Endothelial cell (in vitro differentiated cells): ENCODE data around the gene SPACDR. TPM values are rescaled to one million over a fixed set of nuclear protein-coding genes. Genes with fewer than 3 reads are reported as not detected.

Source experiments
- DNase-seq: peaks from one replicate; pipeline ENCODE4 v3.0.0; 2021; ENCODE audit warnings: low spot score
- H3K27ac Mint-ChIP-seq: one replicate; pipeline ENCODE4 v1.8.0; 2021; ENCODE audit warnings: mixed read lengths, inconsistent platforms; ENCODE audit not compliant: unreplicated experiment
- H3K27me3 Mint-ChIP-seq: one replicate; pipeline ENCODE4 v1.8.0; 2021; ENCODE audit warnings: mild to moderate bottlenecking, moderate library complexity, mixed read lengths, inconsistent platforms; ENCODE audit not compliant: unreplicated experiment
- H3K36me3 Mint-ChIP-seq: one replicate; pipeline ENCODE4 v1.8.0; 2021; ENCODE audit warnings: mild to moderate bottlenecking, low read depth, mixed read lengths, inconsistent platforms; ENCODE audit not compliant: unreplicated experiment
- H3K4me1 Mint-ChIP-seq: one replicate; pipeline ENCODE4 v1.8.0; 2021; ENCODE audit warnings: mild to moderate bottlenecking, mixed read lengths, inconsistent platforms; ENCODE audit not compliant: unreplicated experiment
- H3K4me3 Mint-ChIP-seq: one replicate; pipeline ENCODE4 v1.8.0; 2021; ENCODE audit warnings: mild to moderate bottlenecking, mixed read lengths, inconsistent platforms; ENCODE audit not compliant: unreplicated experiment
- H3K9me3 Mint-ChIP-seq: one replicate; pipeline ENCODE4 v1.8.0; 2021; ENCODE audit warnings: mixed read lengths, inconsistent platforms; ENCODE audit not compliant: unreplicated experiment
- CTCF ChIP-seq: fragments of 200-600 bp; sonication (generic); IDR thresholded peaks from one replicate; pipeline ENCODE4 v1.5.0; 2021; ENCODE audit warnings: antibody characterized with exemption; ENCODE audit not compliant: unreplicated experiment
- total RNA-seq: library from RNA; stranded (reverse); fragmentation: NEBNext Ultra II Directional; extraction: Animal tissue kit (Norgen Biotek cat#: 25700); gene quantifications from one replicate; pipeline ENCODE4 v1.2.1, GENCODE V29; 2021; ENCODE audit not compliant: unreplicated experiment

SPACDR gene
- total RNA-seq, 1 donor from 2014 or later: 4.3 TPM

GRCh38 chr7:100489824-100490223 lies 25.8 kb upstream of the SPACDR start:
- Mint-ChIP-seq H3K4me3 (no peak overlapping the region), H3K9me3 (no peaks in the 10 kb centered on the region), H3K4me1 (peaks cover 4% of the 10 kb centered on the region), H3K27me3 (peaks cover 20% of the 10 kb centered on the region), H3K36me3 (peaks cover 8% of the 10 kb centered on the region), H3K27ac (peak overlapping the region; percentile 78)
- DNase-seq: peak; percentile 67
- TF ChIP-seq CTCF: no peak

GRCh38 chr7:100489121-100489520 lies 25.1 kb upstream of the SPACDR start:
- H3K27ac Mint-ChIP-seq: no peak overlapping the region
- no peak for DNase-seq
- H3K9me3 Mint-ChIP-seq: no peaks in the 10 kb centered on the region
- peaks cover 8% of the 10 kb centered on the region for H3K4me1 Mint-ChIP-seq
- no peak for TF ChIP-seq CTCF
- H3K27me3 Mint-ChIP-seq: peaks cover 23% of the 10 kb centered on the region
- no peak overlapping the region for H3K4me3 Mint-ChIP-seq
- peaks cover 8% of the 10 kb centered on the region for H3K36me3 Mint-ChIP-seq

GRCh38 chr7:100488333-100489095 lies 24.5 kb upstream of the SPACDR start:
- peaks cover 8% of the 10 kb centered on the region for H3K4me1 Mint-ChIP-seq
- H3K27me3 Mint-ChIP-seq: peaks cover 24% of the 10 kb centered on the region
- TF ChIP-seq CTCF: no peak
- no peak overlapping the region for H3K4me3 Mint-ChIP-seq
- H3K36me3 Mint-ChIP-seq: peaks cover 8% of the 10 kb centered on the region
- no peaks in the 10 kb centered on the region for H3K9me3 Mint-ChIP-seq
- no peak for DNase-seq
- no peak overlapping the region for H3K27ac Mint-ChIP-seq

GRCh38 chr7:100486753-100487446 lies 22.8 kb upstream of the SPACDR start:
- Mint-ChIP-seq H3K36me3 (peaks cover 3% of the 10 kb centered on the region), H3K4me3 (no peak overlapping the region), H3K27ac (no peak overlapping the region), H3K27me3 (peaks cover 18% of the 10 kb centered on the region), H3K9me3 (no peaks in the 10 kb centered on the region), H3K4me1 (peaks cover 7% of the 10 kb centered on the region)
- TF ChIP-seq CTCF: no peak
- DNase-seq: no peak

- no peak for TF ChIP-seq CTCF
- H3K9me3 Mint-ChIP-seq: no peaks in the 10 kb centered on the region
- H3K36me3 Mint-ChIP-seq: peaks cover 3% of the 10 kb centered on the region
- H3K27ac Mint-ChIP-seq: no peak overlapping the region
- DNase-seq: no peak
- H3K4me1 Mint-ChIP-seq: peaks cover 7% of the 10 kb centered on the region
- H3K27me3 Mint-ChIP-seq: peaks cover 18% of the 10 kb centered on the region
- peak overlapping the region; percentile 52 for H3K4me3 Mint-ChIP-seq
Measured at GRCh38 chr7:100486111-100486636, 22.1 kb upstream of the SPACDR start.
